WTC11 (cell line): ENCODE results near the gene NRF1. TPM values are rescaled to one million over a fixed set of nuclear protein-coding genes. Genes with fewer than 3 reads are reported as not detected.
"Not testable (repeated sequence)": the region's sequence is repeated elsewhere in the genome, so short reads cannot be mapped to it uniquely, and the experiment has no call there.

Experiments used
- ATAC-seq: fragments of 200-7000 bp; cut with Tn5 transposase; 2 replicates; pipeline ENCODE4 v1.10.0; 2021; ENCODE audit warnings: mild to moderate bottlenecking, moderate library complexity
- CTCF ChIA-PET: fragments of 300-600 bp; sonication (Branson Sonifier 250); formaldehyde crosslinking; loops from one replicate; lab custom pipeline; 2021; ENCODE audit warnings: antibody characterized with exemption; lab: Charles Lee
- POLR2A ChIA-PET: fragments of 350-600 bp; sonication (Branson Sonifier 250); formaldehyde crosslinking; loops from one replicate; lab custom pipeline; 2021; ENCODE audit warnings: antibody characterized with exemption; lab: Charles Lee
- DNase-seq: peaks from one replicate; pipeline ENCODE4 v3.0.0; 2021; ENCODE audit warnings: low spot score
- H3K27ac Mint-ChIP-seq: 2 replicates; pipeline ENCODE4 v1.8.0; 2021; ENCODE audit warnings: mixed read lengths
- H3K27me3 Mint-ChIP-seq: 2 replicates; pipeline ENCODE4 v1.8.0; 2021; ENCODE audit warnings: low read depth, mild to moderate bottlenecking, moderate library complexity, mixed read lengths
- H3K36me3 Mint-ChIP-seq: 2 replicates; pipeline ENCODE4 v1.8.0; 2021; ENCODE audit warnings: mixed read lengths
- H3K4me1 Mint-ChIP-seq: 2 replicates; pipeline ENCODE4 v1.8.0; 2022; ENCODE audit warnings: mixed read lengths
- H3K4me3 Mint-ChIP-seq: 2 replicates; pipeline ENCODE4 v1.8.0; 2021; ENCODE audit warnings: mild to moderate bottlenecking, moderate library complexity, mixed read lengths
- H3K9me3 Mint-ChIP-seq: 2 replicates; pipeline ENCODE4 v1.8.0; 2021; ENCODE audit warnings: mixed read lengths
- CREB1 ChIP-seq: sonication (generic); formaldehyde crosslinking; IDR thresholded peaks from 2 replicates; pipeline ENCODE4 v1.8.0; 2023; ENCODE audit warnings: mild to moderate bottlenecking, missing genetic modification reagents
- CTCF ChIP-seq: fragments of 200-600 bp; IDR thresholded peaks from 2 replicates; pipeline ENCODE4 v1.8.0; 2022; ENCODE audit warnings: antibody characterized with exemption
- ELF4 ChIP-seq: sonication (generic); formaldehyde crosslinking; IDR thresholded peaks from 2 replicates; pipeline ENCODE4 v1.8.1; 2022; ENCODE audit warnings: low read depth, mild to moderate bottlenecking, moderate library complexity, missing genetic modification reagents
- GRHL2 ChIP-seq: fragments of 250-450 bp; sonication (Bioruptor Pico); IDR thresholded peaks from 2 replicates; pipeline ENCODE4 v1.8.0; 2022; ENCODE audit warnings: mild to moderate bottlenecking, moderate library complexity; ENCODE audit not compliant: insufficient replicate concordance, severe bottlenecking
- GTF2I ChIP-seq: fragments of 250-450 bp; sonication (Bioruptor Pico); conservative IDR thresholded peaks from 2 replicates; pipeline ENCODE4 v1.4.0; 2021; ENCODE audit warnings: mild to moderate bottlenecking
- HMGXB4 ChIP-seq: sonication (generic); formaldehyde crosslinking; IDR thresholded peaks from 2 replicates; pipeline ENCODE4 v1.8.1; 2023; ENCODE audit warnings: mild to moderate bottlenecking, moderate library complexity, missing genetic modification reagents
- JUN ChIP-seq: sonication (generic); formaldehyde crosslinking; IDR thresholded peaks from 2 replicates; pipeline ENCODE4 v1.8.0; 2023; ENCODE audit warnings: mild to moderate bottlenecking, missing genetic modification reagents
- KAT7 ChIP-seq: sonication (generic); formaldehyde crosslinking; IDR thresholded peaks from 2 replicates; pipeline ENCODE4 v1.8.1; 2023; ENCODE audit warnings: missing genetic modification reagents, mild to moderate bottlenecking, borderline replicate concordance
- PREB ChIP-seq: sonication (generic); formaldehyde crosslinking; IDR thresholded peaks from 2 replicates; pipeline ENCODE4 v1.8.1; 2022; ENCODE audit warnings: mild to moderate bottlenecking, missing genetic modification reagents, moderate library complexity, borderline replicate concordance
- RELA ChIP-seq: sonication (generic); formaldehyde crosslinking; IDR thresholded peaks from 2 replicates; pipeline ENCODE4 v1.8.1; 2022; ENCODE audit warnings: missing genetic modification reagents, mild to moderate bottlenecking, borderline replicate concordance
- SOX15 ChIP-seq: fragments of 250-450 bp; sonication (Bioruptor Pico); IDR thresholded peaks from 2 replicates; pipeline ENCODE4 v1.9.0; 2021; ENCODE audit warnings: mild to moderate bottlenecking
- TEAD1 ChIP-seq: sonication (generic); formaldehyde crosslinking; IDR thresholded peaks from 2 replicates; pipeline ENCODE4 v1.8.0; 2022; ENCODE audit warnings: mild to moderate bottlenecking, missing genetic modification reagents
- ZNF121 ChIP-seq: sonication (generic); formaldehyde crosslinking; IDR thresholded peaks from 2 replicates; pipeline ENCODE4 v1.8.0; 2023; ENCODE audit warnings: missing genetic modification reagents
- ZNF138 ChIP-seq: sonication (generic); formaldehyde crosslinking; conservative IDR thresholded peaks from 2 replicates; pipeline ENCODE4 v1.8.1; 2022; ENCODE audit warnings: mild to moderate bottlenecking, moderate library complexity, missing genetic modification reagents
- ZNF532 ChIP-seq: fragments of 250-450 bp; sonication (Bioruptor Pico); IDR thresholded peaks from 2 replicates; pipeline ENCODE4 v1.9.0; 2021; ENCODE audit warnings: mild to moderate bottlenecking, borderline replicate concordance
- total RNA-seq: library from RNA; stranded (reverse); gene quantifications from 3 replicates; pipeline ENCODE4 v1.2.3, GENCODE V29; 2021

NRF1 gene
- total RNA-seq, 1 experiment from 2014 or later: 16.4 TPM

- POLR2A ChIA-PET: no interaction called here
- peaks cover 13% of the 10 kb centered on the region for H3K4me1 Mint-ChIP-seq
- H3K27me3 Mint-ChIP-seq: peaks cover 13% of the 10 kb centered on the region
- no peaks in the 10 kb centered on the region for H3K36me3 Mint-ChIP-seq
- H3K9me3 Mint-ChIP-seq: no peaks in the 10 kb centered on the region
- DNase-seq: peak; percentile 63
- ATAC-seq: peak; percentile 94
- CTCF ChIA-PET: interaction anchor here (0.6 to 1.5 kb wide), 9 partner anchors 8 to 297 kb away, joined by 3 to 7 read pairs (median 4); partner anchors contain the start of gene STRIP2
- TF ChIP-seq HMGXB4 (CRISPR knock-in tag): no peak
- TF ChIP-seq CTCF: peak; percentile 43; the same call in 1 of the 2 replicates
- no peak for TF ChIP-seq PREB (CRISPR knock-in tag)
- H3K27ac Mint-ChIP-seq: no peak overlapping the region
- H3K4me3 Mint-ChIP-seq: no peak overlapping the region
Measured at GRCh38 chr7:129635300-129636029, 23.9 kb downstream of the NRF1 start.

GRCh38 chr7:129636030-129636550 lies 24.6 kb downstream of the NRF1 start:
- CTCF ChIA-PET: interaction anchor here (1.2 kb wide), 1 partner anchor 28 kb away, joined by 3 read pairs; no protein-coding TSS in a partner anchor

GRCh38 chr7:129636641-129637040 lies 25.1 kb downstream of the NRF1 start:
- peaks cover 4% of the 10 kb centered on the region for H3K27me3 Mint-ChIP-seq
- ATAC-seq (no peak), DNase-seq (no peak)
- H3K4me3 Mint-ChIP-seq: no peak overlapping the region
- CTCF ChIA-PET: interaction anchor here (0.7 to 1.2 kb wide), 2 partner anchors 12 to 29 kb away, joined by 3 read pairs; no protein-coding TSS in a partner anchor
- H3K27ac Mint-ChIP-seq: no peak overlapping the region
- TF ChIP-seq GRHL2 (CRISPR knock-in tag): no peak
- no peak for TF ChIP-seq RELA (CRISPR knock-in tag)
- no peak for TF ChIP-seq ZNF138 (CRISPR knock-in tag)
- TF ChIP-seq CREB1 (CRISPR knock-in tag): no peak
- no peak for TF ChIP-seq TEAD1 (CRISPR knock-in tag)
- no peak for TF ChIP-seq JUN (CRISPR knock-in tag)
- TF ChIP-seq KAT7 (CRISPR knock-in tag): no peak
- no peak for TF ChIP-seq SOX15
- TF ChIP-seq ZNF532 (CRISPR knock-in tag): no peak
- no peak for TF ChIP-seq ELF4
- TF ChIP-seq GTF2I: no peak
- TF ChIP-seq, all 79 proteins: peak for 0
- Mint-ChIP-seq H3K4me1 (peaks cover 12% of the 10 kb centered on the region), H3K36me3 (no peaks in the 10 kb centered on the region), H3K9me3 (no peaks in the 10 kb centered on the region)
- POLR2A ChIA-PET: interaction anchor here (0.5 kb wide), 1 partner anchor 39 kb away, joined by 5 read pairs; no protein-coding TSS in a partner anchor

More at GRCh38 chr7:129636030-129636550, 24.6 kb downstream of the NRF1 start:
- not testable (repeated sequence) for H3K9me3 Mint-ChIP-seq, H3K27ac Mint-ChIP-seq, H3K27me3 Mint-ChIP-seq, ATAC-seq, DNase-seq, H3K4me3 Mint-ChIP-seq, H3K36me3 Mint-ChIP-seq
- peaks cover 12% of the 10 kb centered on the region for H3K4me1 Mint-ChIP-seq
- POLR2A ChIA-PET: interaction anchor here (0.5 kb wide), 1 partner anchor 38 kb away, joined by 5 read pairs; no protein-coding TSS in a partner anchor
- TF ChIP-seq ZNF121 (CRISPR knock-in tag): peak; percentile 88
- TF ChIP-seq, all 79 proteins: peak for 1; not testable (repeated sequence) for 78
